PC-9 (cell line): ENCODE data around the gene RGS6.

Source experiments
- CTCF ChIP-seq: fragments of 200-600 bp; sonication (generic); conservative IDR thresholded peaks from 2 replicates; pipeline ENCODE4 v1.6.1; 2017; ENCODE audit warnings: mixed run types, antibody characterized with exemption, mild to moderate bottlenecking, moderate library complexity
- EZH2 ChIP-seq: fragments of 200-600 bp; sonication (generic); IDR thresholded peaks from 2 replicates; pipeline ENCODE4 v1.8.0; 2017; ENCODE audit warnings: antibody characterized with exemption, low read depth

GRCh38 chr14:72341686-72342085 lies 409.5 kb downstream of the RGS6 start:
- TF ChIP-seq CTCF = no peak
- no peak for TF ChIP-seq EZH2
